HG03175 (cell line): ENCODE measurements around the gene LUZP2.
A peak's percentile ranks its signal among the peaks of the same experiment; 100 is the strongest.

ENCODE experiments used
- ATAC-seq: cut with Tn5 transposase; IDR thresholded peaks from one replicate; pipeline ENCODE4 v1.9.1; 2021; ENCODE audit warnings: mild to moderate bottlenecking, moderate library complexity; ENCODE audit not compliant: unreplicated experiment

Gene LUZP2

DNA sequence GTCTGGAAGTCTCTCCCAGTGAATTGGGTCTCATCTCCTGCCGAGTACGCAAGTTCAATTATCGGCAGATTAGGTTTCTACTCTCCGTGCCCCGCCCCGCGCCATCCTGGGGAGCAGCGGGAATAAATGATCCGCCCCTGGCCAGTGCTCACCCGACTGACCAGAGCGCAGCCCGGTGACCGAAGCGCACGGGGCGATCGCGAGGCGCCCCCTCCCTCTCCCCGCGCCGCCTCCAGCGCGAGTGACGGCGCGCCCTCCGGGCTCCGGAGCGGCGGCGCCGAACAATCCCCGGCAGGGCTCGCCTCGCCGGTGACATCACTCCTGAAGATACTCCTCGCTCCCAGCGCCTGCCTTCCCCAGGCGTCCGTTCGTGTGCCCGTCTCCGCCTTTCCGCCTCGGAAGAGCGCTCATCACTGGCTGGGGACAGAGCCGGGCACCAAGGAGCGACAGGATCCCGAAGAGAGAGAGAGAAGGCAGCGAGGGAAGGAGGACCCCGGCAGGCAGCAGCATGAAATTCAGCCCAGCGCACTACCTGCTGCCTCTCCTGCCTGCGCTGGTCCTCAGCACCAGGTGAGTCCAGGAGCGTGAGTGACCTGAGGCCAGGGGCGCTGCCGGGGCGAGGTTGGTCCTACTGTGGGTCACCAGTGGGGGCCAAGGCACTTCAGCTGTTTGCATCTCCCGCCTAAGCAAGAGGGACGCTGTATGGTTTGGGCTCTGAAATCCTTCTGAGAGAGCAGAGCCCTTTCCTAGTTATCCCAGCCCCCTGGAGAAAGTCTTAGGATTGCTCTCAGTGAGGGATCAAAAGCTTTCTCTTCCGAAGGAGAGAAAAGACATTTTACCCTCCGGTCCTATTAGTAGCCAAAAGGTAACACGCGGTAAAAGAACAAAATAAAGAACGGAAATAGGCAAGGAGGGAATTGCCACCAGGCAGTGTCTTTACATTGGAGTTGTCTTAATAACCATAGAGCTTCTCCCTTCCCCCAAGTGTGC, at the start of gene LUZP2:
LUZP2 (plus strand) TSS at position 318 of the 990 bp plus-strand sequence.
- ATAC-seq, result no peak

DNA sequence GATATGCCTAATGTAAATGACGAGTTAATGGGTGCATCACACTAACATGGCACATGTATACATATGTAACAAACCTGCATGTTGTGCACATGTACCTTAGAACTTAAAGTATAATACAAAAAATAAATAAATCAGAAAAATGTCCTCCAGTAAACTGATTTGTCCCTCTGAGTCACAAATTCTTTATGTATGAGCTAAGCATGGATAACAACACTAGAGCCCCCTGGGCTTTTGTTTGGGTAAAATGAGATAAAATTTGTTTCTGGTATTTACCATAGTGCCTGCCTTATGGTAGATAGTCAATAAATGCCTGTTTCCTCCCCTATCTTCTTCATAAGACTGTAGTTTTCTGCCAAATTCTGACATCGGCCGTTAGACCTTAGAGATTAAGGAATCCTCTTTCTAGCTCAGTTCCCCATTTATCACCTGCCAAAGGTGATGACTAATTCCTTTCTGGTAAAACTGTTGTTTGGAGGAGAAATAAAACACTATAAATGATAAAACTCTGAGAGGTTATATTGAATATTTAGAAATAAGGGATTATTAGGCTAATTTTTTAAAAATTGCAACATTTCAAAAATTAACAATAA, 43.6 kb upstream of the LUZP2 start:
- ATAC-seq, result no peak

DNA sequence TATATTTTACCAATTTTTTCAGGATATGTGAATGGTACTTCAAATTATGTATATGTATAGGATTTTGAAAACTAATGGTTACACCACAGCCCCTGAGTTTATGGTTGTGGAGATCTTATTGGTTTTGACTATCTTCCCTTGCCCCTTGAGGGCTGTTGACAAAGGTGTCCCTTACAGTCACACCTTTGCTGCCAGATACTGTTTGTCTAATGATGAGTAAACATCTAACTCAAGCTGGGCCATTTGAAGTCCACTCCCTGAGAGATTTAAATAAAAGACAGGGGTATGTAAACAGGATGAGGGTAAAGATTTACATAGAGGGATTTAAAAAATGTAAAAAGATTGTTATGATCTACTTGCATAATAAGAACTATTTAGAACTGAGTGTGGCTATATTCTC, 38.9 kb upstream of the LUZP2 start:
- ATAC-seq, result no peak

DNA sequence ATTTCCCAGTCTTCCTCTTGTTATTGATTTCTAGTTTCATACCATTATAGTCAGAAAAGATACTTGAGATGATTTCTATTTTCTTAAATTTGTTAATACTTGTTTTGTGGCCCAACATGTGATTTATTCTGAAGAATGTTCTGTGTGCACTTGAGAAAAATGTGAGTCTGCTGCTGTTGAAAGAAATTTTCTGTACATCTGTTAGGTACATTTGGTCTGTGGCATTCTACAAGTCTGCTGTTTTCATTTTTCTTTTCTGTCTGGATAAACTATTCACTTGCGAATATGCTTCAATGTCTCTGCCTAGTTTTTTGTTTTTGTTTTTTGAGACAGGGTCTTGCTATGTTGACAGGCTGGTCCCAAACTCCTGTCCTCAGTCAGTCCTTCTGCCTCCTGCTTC, 26.4 kb upstream of the LUZP2 start:
- no peak for ATAC-seq

DNA sequence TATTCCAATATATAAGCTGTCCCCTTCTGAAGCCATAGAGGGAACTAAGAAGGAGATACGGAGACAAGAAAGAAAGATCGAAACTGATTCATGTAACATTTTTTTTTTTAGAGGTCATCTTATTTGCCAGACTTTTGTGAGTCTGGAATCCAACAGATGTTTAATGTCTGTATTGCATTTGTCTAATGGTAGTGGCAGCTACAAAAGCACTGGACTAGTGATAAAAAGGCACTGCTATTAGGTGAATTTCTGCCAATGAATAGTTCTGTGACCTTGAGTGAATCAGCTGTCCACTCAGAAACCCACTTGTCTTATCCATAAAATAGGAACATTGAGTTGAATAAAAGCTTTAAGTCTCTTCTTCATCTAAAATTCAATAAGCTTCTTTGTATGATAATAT, 25.8 kb upstream of the LUZP2 start:
- no peak for ATAC-seq

DNA sequence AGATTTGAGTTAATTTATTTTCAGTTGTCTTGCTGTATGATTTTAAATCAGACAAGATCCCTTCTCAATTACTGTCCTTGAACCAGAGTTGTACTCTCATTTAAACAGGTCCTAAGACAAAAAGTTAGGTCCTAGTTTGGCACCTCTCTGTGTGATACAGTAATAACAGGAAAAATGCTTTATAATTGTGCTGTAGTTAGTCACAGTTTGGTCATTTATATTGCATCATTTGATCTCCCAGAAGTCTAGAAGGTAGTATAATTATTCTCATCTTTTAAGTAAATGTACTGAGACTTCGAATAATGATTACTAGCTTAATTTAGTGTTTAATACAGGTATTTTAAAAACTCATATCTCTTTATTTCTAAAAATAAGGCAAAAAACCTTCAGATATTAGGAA, 18.1 kb upstream of the LUZP2 start:
- ATAC-seq, result no peak

DNA sequence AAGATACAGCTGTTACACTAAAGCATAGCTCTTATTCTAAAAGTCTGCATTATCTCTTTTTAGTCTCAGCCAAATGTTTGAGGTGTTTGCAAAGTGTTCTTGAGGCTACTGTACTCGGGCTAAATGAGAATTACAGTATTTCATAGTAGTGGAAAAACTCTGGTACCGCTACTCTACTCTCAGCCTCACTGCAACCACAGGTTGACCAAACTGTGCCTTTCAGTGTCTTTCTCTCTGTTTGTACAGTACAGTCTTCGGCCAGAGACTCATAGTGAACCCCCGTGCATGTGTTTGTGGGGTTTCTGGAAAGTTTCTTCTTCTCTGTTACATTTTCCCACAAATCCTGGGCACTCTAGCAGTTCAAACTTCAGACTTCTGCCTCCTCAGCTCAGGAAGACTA, 7.4 kb upstream of the LUZP2 start:
- ATAC-seq, result no peak

DNA sequence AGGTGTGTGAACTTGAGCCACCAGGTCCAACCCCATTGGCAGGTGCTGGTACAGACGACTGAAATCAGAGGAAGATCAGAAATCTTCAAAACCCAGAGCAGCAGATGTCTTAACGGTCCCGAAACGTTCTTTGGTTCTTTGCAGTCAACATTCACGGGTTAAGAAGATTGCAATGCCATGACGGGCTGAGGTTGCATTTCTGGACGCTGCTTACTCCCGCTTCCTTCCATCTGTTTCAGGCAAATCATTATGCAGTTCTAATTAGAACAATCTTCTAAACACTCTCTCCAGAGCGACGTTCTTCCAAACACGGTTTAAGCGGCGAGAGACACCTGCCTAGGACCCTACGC, 492 bp upstream of the LUZP2 start:
- no peak for ATAC-seq

DNA sequence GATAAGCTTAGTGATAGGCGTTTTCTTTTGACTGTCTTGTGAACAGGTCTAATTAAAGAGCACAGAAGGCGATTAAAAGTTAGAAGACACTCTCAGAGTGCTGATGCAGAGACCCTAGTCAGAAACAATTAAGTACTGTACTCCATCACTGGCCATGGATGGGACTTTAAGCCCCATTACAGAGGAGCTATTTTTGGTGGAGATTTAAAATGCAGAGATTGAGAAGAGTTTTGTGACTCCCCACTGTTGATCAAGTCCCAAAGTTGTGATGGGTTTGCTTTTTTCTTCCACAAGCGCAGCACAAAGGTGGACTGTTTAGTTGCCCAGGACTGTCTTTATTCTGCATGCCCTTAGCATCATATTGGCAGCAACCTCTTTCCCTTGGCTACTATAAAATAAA, 978 bp downstream of the LUZP2 start:
- no peak for ATAC-seq

DNA sequence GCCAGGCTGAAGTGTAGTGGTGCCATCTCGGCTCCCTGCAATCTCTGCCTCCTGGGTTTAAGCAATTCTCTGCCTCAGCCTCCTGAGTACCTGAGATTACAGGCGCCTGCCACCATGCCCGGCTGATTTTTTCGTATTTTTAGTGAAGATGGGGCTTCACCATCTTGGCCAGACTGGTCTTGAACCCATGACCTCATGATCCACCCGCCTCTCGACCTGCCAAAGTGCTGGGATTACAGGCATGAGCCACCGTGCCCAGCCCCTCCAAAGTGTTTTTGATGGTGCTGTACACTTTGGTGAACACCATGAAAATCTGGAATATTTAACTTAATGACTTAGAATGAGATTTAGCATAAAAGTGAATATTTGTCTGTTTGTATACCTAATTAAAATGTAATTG, 5.6 kb downstream of the LUZP2 start:
- ATAC-seq, result no peak

DNA sequence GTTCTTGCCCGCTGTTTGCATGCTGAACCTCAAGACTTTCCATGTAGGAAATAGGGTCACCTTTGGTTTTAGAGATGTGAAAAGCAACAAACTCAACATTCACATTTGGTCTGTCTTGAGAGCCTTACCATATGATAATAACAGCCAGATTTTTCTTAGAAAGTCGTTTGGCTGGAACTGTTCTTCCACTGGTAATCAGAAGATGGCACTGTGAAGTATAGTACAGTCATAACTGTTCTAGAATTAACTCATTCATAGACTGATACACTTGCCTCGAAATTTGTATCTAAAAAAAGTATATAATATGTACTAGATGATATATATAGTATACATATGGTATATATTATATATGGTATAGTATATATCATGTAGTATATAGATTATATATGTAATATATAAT, 12.3 kb downstream of the LUZP2 start:
- ATAC-seq, result no peak

DNA sequence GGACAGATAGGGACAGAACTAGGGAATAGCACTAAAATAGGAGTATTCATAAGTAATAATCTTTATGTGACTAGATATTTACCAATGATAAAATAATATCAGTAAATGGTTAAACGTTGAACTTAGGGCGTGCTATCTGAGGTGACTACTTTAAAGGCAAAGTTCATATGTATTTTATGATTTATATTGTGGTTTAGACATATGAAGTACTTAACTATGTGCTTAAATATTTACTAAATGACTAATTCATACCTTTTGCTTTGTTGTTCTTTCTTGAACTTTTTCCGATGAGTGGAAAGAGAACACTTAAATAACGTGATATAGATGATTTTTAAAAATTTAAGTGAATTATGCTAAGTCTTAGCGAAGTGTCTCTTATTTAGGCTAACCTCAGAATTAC, 14.7 kb downstream of the LUZP2 start:
- no peak for ATAC-seq

DNA sequence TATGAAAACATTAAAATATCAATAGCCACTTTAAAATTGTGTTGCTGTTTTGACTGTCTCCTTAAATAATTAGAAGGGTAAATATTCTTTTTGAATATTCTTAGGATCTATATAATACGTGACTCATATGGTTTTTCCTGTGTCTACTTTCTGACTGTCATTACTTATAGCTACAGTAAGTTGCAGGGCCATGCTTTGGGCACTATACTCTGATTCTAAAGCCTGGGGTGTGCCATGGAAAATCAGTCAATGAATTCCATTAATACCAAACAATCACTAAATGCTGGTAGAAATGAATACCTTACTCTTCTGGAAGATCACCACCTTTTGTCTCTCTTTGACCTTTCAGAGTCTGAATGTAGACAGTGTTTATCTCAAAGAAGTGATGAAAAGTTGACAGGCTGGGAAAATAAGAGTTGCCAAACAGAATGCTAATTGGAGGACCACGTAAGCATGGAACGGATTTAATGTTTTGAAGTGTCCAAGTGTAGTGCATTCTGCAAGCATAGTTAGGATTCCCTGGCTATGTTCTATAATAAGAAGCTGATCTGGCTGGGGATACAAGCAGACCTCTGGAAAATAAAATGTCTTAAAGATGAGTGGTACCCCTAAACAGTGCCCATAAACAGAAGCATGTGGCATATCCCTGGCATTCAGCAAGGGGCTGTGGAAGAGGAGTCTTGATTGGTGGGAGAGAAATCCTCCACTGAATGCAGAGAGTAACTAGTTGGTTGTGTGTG, 16.8 kb downstream of the LUZP2 start:
- ATAC-seq, result no peak

DNA sequence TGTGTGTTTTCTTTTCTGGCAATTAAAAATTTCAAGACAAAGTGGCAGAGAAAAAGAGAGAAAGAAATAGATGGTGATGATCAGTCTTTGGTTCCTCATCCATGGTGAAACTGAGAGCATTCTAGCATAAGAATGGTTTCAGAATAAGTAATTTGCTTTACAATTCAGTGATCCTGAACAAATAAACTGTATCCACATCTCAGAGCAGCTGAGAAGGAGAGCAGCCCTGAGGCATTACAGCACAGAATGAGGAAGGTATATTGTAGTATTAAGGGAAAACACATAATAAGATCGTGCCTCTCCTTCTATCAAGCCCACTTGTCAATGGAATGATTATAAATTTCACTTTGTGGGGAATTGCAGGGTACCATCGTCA, 17.4 kb downstream of the LUZP2 start:
- ATAC-seq, result peak; percentile 81

DNA sequence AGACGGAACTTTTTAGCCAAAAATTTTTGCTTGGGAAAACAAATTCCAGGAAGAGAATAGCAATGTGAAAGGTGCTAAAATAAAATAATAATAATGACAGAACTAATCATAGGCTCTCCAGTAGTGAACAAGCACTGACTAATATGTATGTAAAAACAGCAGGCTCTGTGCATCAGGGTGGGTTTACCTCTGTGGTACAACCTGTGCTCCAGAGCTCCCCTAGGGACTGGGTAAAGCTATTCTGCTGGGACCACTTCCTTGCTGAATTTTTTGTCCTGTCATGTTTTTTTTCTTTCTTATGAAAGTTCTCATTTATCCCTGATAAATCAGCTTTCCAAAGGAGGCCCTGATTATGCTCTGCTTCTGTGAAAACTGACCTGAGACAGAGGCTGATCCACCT, 18.8 kb downstream of the LUZP2 start:
- ATAC-seq, result no peak

DNA sequence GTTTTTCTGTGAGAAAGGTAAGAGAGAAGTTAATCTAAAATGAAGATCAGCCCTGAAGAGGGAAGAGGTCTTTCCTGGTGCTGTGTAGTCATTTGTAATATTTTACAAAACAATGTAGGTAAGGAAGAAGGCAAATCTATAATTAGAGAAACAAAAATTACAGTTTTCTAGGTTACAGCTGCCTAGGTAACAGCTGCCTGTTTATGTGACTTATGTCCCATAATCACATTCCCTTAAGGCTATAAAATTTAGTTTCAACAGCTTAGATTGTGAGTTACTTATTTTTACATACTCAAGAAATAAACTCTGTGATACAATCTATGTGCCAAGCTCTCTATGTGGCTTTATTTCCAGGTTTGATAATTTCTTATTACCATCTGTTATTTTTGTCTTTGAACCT, 19.8 kb downstream of the LUZP2 start:
- ATAC-seq, result no peak

DNA sequence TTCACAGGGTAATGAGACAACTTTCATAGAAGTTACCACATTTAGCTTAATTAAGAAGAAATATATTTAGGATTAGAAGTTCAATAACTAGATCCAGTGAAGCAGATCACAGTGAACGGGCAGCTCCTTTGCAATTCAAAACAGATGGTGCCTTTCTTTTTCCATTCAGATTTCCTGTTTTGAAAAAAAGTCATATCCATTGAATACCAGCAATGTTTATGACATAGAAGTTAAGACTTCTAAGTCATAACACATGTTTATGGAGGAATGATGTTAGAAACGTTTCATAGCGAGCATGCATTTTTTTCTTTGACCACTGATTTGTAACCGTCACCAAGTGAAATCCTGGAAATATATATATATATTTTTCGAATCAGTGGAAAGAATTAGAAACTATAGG, 24.7 kb downstream of the LUZP2 start:
- ATAC-seq, result no peak

DNA sequence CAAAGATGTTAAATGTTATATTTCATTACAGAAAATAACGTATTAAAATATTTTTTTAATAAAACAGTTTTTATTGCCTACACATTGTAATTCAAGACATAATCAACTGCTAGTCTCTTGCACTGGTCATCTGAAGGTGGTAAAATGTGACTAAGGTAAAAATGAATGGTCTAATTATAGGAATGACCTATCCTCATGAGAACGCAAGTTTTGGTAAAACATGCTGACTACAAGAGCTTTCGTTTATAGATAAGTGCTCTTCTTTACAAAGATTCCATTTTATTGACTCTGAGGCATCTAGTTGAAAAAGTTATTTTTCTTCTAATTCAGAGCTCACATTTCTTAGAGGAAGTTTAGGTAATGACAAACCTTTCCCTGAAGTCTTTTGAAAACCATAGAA, 27.3 kb downstream of the LUZP2 start:
- ATAC-seq, result no peak

DNA sequence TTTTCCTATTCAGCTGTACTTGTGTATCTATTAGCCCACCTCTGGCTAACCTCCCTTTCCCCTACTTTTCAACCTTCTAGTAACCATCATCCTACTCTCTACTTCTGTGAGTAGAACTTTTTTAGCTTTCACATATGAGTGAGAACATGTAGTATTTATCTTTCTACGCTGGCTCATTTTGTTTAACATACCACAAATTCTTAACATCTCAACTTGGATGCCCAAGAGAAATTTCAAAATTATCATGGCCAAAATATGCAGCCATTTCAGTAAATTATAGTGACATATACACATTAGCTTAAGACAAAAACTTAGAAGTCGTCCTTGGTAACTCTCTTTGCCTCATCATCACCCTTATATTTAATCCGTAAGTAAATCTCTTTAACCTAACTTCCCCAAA, 34.7 kb downstream of the LUZP2 start:
- no peak for ATAC-seq

DNA sequence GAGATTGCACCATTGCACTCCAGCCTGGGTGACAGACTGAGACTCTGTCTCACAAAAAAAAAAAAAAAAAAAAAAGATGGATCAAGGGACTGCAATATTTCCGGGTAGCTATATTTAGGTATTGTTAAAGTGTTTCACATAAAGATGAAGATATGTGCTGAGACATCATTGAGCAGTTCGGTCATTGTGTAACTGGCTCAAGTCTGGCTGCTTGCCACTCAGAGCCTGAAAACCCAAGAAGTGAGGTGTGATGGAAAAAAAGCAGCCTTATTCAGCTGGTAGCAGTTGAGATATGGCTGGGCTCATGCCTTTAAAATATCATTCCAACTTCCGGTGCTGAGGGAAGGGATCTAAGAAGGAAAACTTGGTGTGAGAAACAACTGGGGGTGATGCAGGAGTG, 46.9 kb downstream of the LUZP2 start:
- no peak for ATAC-seq

DNA sequence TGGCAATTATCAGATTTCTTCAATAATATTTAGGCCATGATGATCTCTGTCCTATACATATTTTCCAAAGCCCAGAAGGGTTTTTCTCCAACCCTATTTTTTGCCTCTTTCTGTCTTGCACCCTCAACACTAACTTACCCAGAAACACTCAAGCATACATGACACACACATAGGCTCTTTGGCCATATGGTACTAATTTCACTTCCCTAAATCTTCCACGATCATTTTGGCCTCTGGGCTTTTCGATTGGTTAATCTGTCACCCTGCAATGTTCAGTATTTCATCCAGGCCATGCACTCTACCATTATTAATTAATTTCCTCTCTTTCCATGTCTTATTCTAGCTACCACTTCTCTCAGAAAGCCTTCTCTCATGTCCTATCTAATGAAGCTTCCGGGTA, 59.8 kb downstream of the LUZP2 start:
- ATAC-seq, result no peak

DNA sequence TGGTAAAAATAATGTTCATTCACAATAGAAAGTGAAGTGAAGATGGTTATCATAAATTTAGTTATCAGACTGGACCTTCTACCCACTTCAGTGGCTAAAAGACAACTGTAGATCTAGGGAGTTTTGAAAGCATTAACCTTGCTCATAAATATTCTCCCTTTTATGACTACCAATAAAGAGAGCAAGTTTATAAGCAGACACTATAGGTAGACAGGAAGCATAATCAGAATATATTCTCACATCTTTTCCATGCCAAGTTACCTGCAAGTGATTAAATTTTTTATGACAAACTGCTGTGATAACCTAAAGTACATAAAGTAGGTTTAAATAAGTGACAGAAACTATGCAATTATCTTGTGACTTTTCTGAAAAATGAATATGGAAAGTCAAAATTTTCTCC, 62.5 kb downstream of the LUZP2 start:
- no peak for ATAC-seq
